Endothelial cell of umbilical vein (primary cell): Measurements from ENCODE around the gene CUEDC2. TPM values are rescaled to one million over a fixed set of nuclear protein-coding genes. Genes with fewer than 3 reads are reported as not detected.

Experiments
- BruUV-seq: library from RNA; stranded (reverse); fragments of 400-500 nt; replicated peaks from 2 replicates; lab custom pipeline; 2021; lab: Mats Ljungman, UMichigan
- CTCF ChIA-PET: fragments of 300-600, 350-600 bp; sonication (Branson Sonifier 250); formaldehyde crosslinking; loops from one replicate; lab custom pipeline; 2021; ENCODE audit warnings: antibody characterized with exemption, inconsistent platforms; lab: Charles Lee
- POLR2A ChIA-PET: fragments of 300-600, 350-600 bp; sonication (Branson Sonifier 250); formaldehyde crosslinking; loops from one replicate; lab custom pipeline; 2021; ENCODE audit warnings: antibody characterized with exemption, inconsistent platforms; lab: Charles Lee
- DNase-seq: peaks from one replicate; pipeline ENCODE4 v3.0.0-alpha.2; 2011; ENCODE audit warnings: low read depth, low spot score
- FAIRE-seq: peaks from 2 replicates; lab custom pipeline; 2011; peaks lifted over from hg19 to GRCh38; lab: Jason Lieb, UNC
- H2AFZ ChIP-seq: 2 replicates; pipeline ENCODE4 v1.6.0; 2012; ENCODE audit warnings: low read depth, low read length, control low read depth, inconsistent platforms
- H3K27ac ChIP-seq: 2 replicates; pipeline ENCODE4 v1.5.1; 2011; ENCODE audit warnings: low read depth, mild to moderate bottlenecking, control low read depth, low read length, moderate library complexity; ENCODE audit not compliant: insufficient read depth
- H3K27me3 ChIP-seq, 2 experiments: 2 replicates each; pipeline versions ENCODE4 v1.6.0 to v1.6.1; 2011; ENCODE audit warnings: low read length in 2 of 2, mixed read lengths in 1 of 2; ENCODE audit not compliant: control insufficient read depth in 2 of 2, insufficient read depth in 2 of 2
- H3K36me3 ChIP-seq, 2 experiments: 2 replicates in 1 of 2; 3 replicates in 1 of 2; pipeline ENCODE4 v1.5.1; 2011; ENCODE audit warnings: low read length in 2 of 2, mild to moderate bottlenecking in 1 of 2, moderate library complexity in 1 of 2; ENCODE audit not compliant: control insufficient read depth in 2 of 2, insufficient read depth in 2 of 2; ENCODE audit errors: extremely low read depth in 1 of 2
- H3K4me1 ChIP-seq: 3 replicates; pipeline ENCODE4 v1.5.1; 2011; ENCODE audit warnings: mild to moderate bottlenecking, low read length; ENCODE audit not compliant: control insufficient read depth, insufficient read depth; ENCODE audit errors: extremely low read depth
- H3K4me2 ChIP-seq: 2 replicates; pipeline ENCODE4 v1.6.1; 2011; ENCODE audit warnings: low read length, control low read depth, mixed read lengths; ENCODE audit not compliant: insufficient read depth
- H3K4me3 ChIP-seq, 3 experiments: fragments of 200-600 bp in 1 of 3; sonication (generic), shearing (Covaris generic) in 1 of 3; replicated peaks in 1 of 3; 2 replicates each; pipeline ENCODE4 v1.5.1; 2011 to 2016; ENCODE audit warnings: control low read depth in 3 of 3, low read length in 3 of 3, mild to moderate bottlenecking in 2 of 3, inconsistent platforms in 1 of 3, low read depth in 1 of 3, moderate library complexity in 1 of 3; ENCODE audit not compliant: insufficient read depth in 1 of 3
- H3K79me2 ChIP-seq: 2 replicates; pipeline ENCODE4 v1.6.0; 2012; ENCODE audit warnings: low read length, inconsistent platforms; ENCODE audit not compliant: control insufficient read depth, insufficient read depth
- H3K9ac ChIP-seq: replicated peaks from 2 replicates; pipeline ENCODE3; 2011; ENCODE audit warnings: low read length, control low read depth; ENCODE audit not compliant: insufficient read depth; ENCODE audit errors: extremely low read depth
- H3K9me1 ChIP-seq: replicated peaks from 3 replicates; pipeline ENCODE4 v1.6.0; 2011; ENCODE audit warnings: mild to moderate bottlenecking, low read length; ENCODE audit not compliant: control insufficient read depth, insufficient read depth; ENCODE audit errors: extremely low read depth
- H3K9me3 ChIP-seq: replicated peaks from 2 replicates; pipeline ENCODE4 v1.5.1; 2012; ENCODE audit warnings: low read length, inconsistent platforms; ENCODE audit not compliant: control insufficient read depth, insufficient read depth
- H4K20me1 ChIP-seq: replicated peaks from 2 replicates; pipeline ENCODE3; 2011; ENCODE audit warnings: mild to moderate bottlenecking, low read length; ENCODE audit not compliant: control insufficient read depth, insufficient read depth; ENCODE audit errors: extremely low read depth
- EZH2 ChIP-seq: IDR thresholded peaks from 2 replicates; pipeline ENCODE4 v1.6.1; 2012; ENCODE audit warnings: borderline replicate concordance, low read depth, mild to moderate bottlenecking, moderate library complexity, low read length, inconsistent platforms; ENCODE audit not compliant: severe bottlenecking
- FOS ChIP-seq: IDR thresholded peaks from 2 replicates; pipeline ENCODE4 v1.6.1; 2011; ENCODE audit warnings: mild to moderate bottlenecking, low read length, moderate library complexity, borderline replicate concordance; ENCODE audit not compliant: insufficient read depth
- JUN ChIP-seq: IDR thresholded peaks from 2 replicates; pipeline ENCODE4 v1.6.1; 2011; ENCODE audit warnings: borderline replicate concordance, low read depth; ENCODE audit not compliant: insufficient read length, insufficient read depth
- MYC ChIP-seq: IDR thresholded peaks from one replicate; pipeline ENCODE4 v1.6.1; 2011; ENCODE audit warnings: mild to moderate bottlenecking, low read depth, low read length
- dilution Hi-C: fragments of 300-500 bp; cut with MboI; formaldehyde crosslinking; loops from one replicate; pipeline ENCODE4 v1.15.0; 2019; ENCODE audit warnings: low sequenced_read_pairs; ENCODE audit not compliant: extremely low pct_ligation_motif_present
- intact Hi-C: fragments of 100-400 bp; cut with micrococcal nuclease; formaldehyde crosslinking; loops from one replicate; pipeline ENCODE4 v1.10.0; 2022
- polyA plus RNA-seq, 4 experiments: library from polyadenylated mRNA; depleted of rRNA in 3 of 4; stranded (reverse) in 3 of 4; unstranded in 1 of 4; fragments of >200 nt; gene quantifications; 2 replicates each; pipeline versions ENCODE4 v1.2.1 to v1.2.3, GENCODE V29; 2011 to 2012; ENCODE audit warnings: missing spikeins in 1 of 4
- total RNA-seq: library from RNA; stranded (reverse); gene quantifications from 2 replicates; pipeline ENCODE4 v1.2.3, GENCODE V29; 2021
- TF ChIP-seq, protein P1 (sequence below): IDR thresholded peaks from 2 replicates; pipeline ENCODE4 v1.6.1; 2011; ENCODE audit not compliant: insufficient read depth, insufficient read length
- TF ChIP-seq, protein P2 (sequence below), 2 donors: IDR thresholded peaks; 1 replicate in 1 of 2; 2 replicates in 1 of 2; pipeline ENCODE4 v1.5.1; 2011; ENCODE audit warnings: low read length in 2 of 2, mild to moderate bottlenecking in 2 of 2, moderate library complexity in 2 of 2, control low read depth in 1 of 2, inconsistent platforms in 1 of 2, low read depth in 1 of 2; ENCODE audit not compliant: insufficient read depth in 1 of 2; ENCODE audit errors: extremely low read depth in 1 of 2

CUEDC2 gene
- total and polyA plus RNA-seq, 2 donors (not counting 3 experiments of a cell fraction or from before 2014, with no cell fraction given): 61.5 to 96.7 TPM

- no peaks in the 10 kb centered on the region for H3K79me2 ChIP-seq
- no peak overlapping the region for H3K27ac ChIP-seq
- no peaks in the 10 kb centered on the region for H3K36me3 ChIP-seq
- no peak overlapping the region for H3K4me3 ChIP-seq
- DNase-seq (no peak), FAIRE-seq (no peak)
- dilution Hi-C loops: no loop called here
- TF ChIP-seq, protein P1, sequence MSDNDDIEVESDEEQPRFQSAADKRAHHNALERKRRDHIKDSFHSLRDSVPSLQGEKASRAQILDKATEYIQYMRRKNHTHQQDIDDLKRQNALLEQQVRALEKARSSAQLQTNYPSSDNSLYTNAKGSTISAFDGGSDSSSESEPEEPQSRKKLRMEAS: no peak
- TF ChIP-seq JUN (no peak), MYC (no peak), EZH2 (no peak), FOS (no peak)
- TF ChIP-seq, protein P2, sequence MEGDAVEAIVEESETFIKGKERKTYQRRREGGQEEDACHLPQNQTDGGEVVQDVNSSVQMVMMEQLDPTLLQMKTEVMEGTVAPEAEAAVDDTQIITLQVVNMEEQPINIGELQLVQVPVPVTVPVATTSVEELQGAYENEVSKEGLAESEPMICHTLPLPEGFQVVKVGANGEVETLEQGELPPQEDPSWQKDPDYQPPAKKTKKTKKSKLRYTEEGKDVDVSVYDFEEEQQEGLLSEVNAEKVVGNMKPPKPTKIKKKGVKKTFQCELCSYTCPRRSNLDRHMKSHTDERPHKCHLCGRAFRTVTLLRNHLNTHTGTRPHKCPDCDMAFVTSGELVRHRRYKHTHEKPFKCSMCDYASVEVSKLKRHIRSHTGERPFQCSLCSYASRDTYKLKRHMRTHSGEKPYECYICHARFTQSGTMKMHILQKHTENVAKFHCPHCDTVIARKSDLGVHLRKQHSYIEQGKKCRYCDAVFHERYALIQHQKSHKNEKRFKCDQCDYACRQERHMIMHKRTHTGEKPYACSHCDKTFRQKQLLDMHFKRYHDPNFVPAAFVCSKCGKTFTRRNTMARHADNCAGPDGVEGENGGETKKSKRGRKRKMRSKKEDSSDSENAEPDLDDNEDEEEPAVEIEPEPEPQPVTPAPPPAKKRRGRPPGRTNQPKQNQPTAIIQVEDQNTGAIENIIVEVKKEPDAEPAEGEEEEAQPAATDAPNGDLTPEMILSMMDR (IDR thresholded peaks at IDR 0.05; ENCODE audit: extremely low read depth in 1 of 2, insufficient read depth in 1 of 2, low read depth in 1 of 2, low read length in 2 of 2): no peak
- intact Hi-C loops: no loop called here
- H3K9ac ChIP-seq: no peak overlapping the region
- no peaks in the 10 kb centered on the region for H4K20me1 ChIP-seq
- no peak overlapping the region for H2AFZ ChIP-seq
- no peak overlapping the region for H3K4me2 ChIP-seq
- BruUV-seq: no TSS peak
- no peaks in the 10 kb centered on the region for H3K9me3 ChIP-seq
- ChIA-PET POLR2A (interaction anchor here (0.7 kb wide), 1 partner anchor 203 kb away, joined by 5 read pairs; no protein-coding TSS in a partner anchor), CTCF (interaction anchor here (1.5 to 1.7 kb wide), 3 partner anchors 9 to 190 kb away, joined by 3 to 6 read pairs (median 5); no protein-coding TSS in a partner anchor)
- H3K4me1 ChIP-seq: peaks cover 7% of the 10 kb centered on the region
- H3K9me1 ChIP-seq: no peaks in the 10 kb centered on the region
- H3K27me3 ChIP-seq: peaks cover 6% of the 10 kb centered on the region in 2 experiments
Observed at GRCh38 chr10:102389894-102390293, 42.5 kb downstream of the CUEDC2 start.
